Activated CD8-positive, alpha-beta memory T cell treated with anti-CD3 and anti-CD28 coated beads for 48 hours (primary cell): Measurements from ENCODE around the gene MOAP1.
"Not testable (repeated sequence)": the region's sequence is repeated elsewhere in the genome, so short reads cannot be mapped to it uniquely, and the experiment has no call there.

Experiments
- DNase-seq, 3 experiments: peaks; one replicate each; pipeline ENCODE4 v3.0.0-alpha.2; 2020; ENCODE audit warnings: low read depth in 2 of 3, low spot score in 2 of 3

MOAP1 gene

DNA sequence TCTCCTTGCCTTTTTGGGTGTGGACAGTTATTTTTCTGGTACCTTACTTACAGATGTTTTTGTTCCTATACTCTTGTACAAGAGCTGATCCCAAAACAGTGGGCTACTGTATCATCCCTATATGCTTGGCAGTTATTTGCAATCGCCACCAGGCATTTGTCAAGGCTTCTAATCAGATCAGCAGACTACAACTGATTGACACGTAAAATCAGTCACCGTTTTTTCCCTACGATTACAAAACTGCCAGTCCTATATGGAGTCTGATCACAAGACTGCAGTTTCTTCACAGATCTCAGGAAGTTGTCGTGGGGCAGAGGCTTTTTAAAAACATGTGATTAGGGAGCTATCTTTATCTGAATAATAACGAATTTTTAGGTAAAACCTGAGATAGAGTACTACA is 1.8 kb upstream of the MOAP1 start:
- no peak for DNase-seq

DNA sequence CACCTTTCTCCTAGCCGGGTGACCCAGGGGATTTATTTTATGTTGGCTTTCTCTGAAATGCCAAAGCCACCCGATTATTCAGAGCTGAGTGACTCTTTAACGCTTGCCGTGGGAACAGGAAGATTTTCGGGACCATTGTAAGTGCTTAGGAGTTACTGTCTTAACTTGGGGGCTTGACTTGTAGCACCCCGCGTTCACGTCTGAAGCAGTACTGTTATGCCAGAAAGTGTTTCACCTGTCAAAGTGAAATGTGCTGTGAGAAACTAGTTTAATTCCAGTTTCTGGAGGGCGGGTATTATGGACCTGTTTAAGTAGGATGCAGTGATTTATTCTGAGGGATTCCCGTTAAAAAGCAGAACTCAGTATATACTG is 638 bp upstream of the MOAP1 start:
- no peak for DNase-seq

DNA sequence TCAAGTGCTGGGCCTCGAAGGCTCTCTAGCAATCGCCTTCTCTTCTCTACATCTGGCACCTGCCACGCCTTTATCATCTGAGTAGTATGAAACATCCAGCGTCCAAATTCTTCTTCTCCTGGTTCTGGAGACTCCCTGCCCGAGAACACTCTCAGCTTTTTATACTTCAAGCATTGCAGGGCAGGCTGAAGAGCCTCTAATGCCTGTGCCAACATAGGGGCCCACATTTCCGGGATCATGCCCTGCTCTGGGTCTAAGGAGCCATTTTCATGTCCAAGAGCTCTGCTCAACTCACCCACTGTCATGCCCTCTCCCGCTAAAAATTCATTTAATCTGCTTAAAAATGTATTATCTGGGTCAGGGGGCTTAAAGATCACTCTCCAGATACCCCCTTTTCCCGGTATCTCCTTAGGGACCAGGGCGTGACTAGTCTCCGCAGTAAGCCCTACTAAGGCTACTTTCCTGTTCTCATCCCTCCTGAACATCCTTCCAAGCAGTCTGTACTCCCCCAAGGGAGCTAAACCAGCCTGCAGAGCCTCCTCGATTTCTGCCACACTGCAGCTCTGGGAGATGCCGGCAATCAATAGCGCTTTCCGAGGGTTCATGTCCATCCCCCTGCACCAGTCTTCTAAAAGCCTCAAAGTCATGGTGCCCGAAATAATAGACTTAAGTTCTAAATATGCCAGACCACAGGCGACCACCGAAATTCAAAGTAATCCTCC is 940 bp downstream of the MOAP1 start:
- DNase-seq: no peak

DNA sequence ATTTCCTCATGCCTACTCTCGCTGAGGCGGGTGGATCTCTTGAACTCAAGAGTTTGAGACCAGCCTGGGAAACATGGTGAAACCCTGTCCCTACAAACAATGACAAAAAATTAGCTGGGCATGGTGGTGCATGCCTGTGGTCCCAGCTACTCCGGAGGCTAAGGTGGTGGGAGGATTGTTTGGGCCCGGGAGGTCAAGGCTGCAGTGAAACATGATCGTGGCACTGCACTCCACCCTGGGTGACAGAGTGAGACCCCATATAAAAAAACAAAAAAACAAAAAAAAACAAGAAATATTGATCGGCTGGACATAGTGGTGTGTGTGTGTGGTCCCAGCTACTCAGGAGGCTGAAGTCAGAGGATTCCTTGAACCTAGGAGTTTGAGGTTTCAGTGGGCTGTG is 9.2 kb downstream of the MOAP1 start:
- DNase-seq: no peak

DNA sequence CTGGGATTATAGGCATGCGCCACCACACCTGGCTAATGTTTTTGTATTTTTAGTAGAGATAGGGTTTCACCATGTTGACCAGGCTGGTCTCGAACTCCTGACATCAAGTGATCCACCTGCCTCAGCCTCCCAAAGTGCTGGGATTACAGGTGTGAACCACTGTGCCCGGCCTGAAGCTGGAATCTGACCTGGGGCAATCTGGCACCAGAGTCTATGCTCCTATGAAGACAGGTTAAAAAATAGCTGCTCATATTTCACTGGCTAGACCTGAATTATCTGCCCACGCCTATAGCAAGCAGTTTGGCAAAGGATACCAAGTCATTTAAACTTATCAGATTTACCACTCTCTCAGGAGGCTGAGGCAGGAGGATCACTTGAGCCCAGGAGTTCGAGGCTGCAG is 10.0 kb downstream of the MOAP1 start:
- not testable (repeated sequence) for DNase-seq

DNA sequence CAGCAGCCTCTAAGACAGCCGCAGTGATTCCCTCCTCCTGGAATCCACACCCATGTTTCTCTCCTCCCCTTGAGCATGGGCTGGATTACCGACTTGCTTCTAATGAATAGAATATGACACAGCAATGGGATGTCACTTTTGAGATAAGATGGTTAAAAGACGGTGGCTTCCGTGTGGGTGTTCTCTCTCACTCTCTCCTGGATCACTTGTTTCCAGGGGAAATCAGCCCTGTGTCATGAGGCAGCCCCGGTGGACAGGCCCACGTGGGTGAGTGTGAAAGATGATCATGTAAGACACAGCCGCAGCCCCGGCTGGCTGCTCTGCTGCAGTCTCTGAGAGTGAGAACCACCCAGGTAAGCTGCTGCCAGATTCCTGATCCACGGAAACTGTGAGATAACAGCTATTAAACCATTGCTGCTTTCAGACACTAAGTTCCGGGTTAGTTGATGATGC is 10.7 kb downstream of the MOAP1 start:
- DNase-seq: no peak

DNA sequence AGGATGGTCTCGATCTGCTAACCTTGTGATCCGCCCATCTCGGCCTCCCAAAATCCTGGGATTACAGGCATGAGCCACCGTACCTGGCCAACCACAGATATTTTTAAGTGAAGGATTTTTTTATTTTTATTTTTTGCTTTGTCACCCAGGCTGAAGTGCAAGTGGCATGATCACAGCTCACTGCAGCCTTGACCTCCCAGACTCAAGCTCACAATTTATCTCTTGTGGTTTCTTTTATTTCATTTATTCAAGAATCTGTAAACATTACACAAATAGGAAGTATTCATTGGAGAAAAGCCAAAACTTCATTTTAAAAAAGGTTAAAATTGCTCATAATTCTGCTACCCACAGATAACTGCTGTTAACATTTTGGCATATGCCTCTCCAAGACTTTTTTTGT is 13.3 kb downstream of the MOAP1 start:
- DNase-seq: no peak

DNA sequence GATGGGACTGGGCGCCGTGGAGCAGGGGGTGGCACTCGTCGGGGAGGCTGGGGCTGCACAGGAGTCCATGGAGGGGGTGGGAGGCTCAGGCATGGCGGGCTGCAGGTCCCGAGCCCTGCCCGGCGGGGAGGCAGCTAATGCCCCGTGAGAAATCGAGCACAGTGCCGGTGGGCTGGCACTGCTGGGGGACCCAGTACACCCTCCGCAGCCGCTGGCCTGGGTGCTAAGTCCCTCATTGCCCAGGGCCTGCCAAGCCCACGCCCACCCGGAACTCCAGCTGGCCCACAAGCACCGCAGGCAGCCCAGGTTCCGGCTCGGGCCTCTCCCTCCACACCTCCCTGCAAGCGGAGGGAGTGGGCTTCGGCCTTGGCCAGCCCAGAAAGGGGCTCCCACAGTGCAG is 14.6 kb downstream of the MOAP1 start:
- not testable (repeated sequence) for DNase-seq

DNA sequence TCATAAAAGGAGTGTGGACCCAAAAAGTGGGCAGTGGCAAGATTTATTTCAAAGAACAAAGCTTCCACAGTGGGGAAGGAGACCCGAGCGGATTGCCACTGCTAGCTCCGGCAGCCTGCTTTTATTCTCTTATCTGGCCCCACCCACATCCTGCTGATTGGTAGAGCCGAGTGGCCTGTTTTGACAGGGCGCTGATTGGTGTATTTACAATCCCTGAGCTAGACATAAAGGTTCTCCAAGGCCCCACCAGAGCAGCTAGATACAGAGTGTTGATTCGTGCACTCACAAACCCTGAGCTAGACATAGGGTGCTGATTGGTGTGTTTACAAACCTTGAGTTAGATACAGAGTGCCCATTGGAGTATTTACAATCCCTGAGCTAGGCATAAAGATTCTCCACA is 15.1 kb downstream of the MOAP1 start:
- DNase-seq: not testable (repeated sequence)

DNA sequence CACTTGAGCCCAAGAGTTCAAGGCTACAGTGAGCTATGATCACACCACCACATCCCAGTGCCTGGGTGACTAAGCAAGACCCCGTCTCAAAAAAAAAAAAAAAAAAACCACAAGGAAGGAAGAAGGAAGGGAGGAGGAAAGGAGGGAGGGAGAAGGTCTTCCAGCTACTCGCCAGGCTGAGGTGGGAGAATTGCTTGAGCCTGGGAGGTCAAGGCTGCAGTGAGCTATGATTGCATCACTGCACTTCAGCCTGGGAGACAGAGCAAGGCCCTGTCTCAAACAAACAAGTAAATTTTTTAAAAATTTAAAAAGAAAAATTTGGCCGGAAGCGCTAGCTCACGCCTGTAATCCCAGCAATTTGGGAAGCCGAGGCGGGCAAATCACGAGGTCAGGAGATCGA is 16.1 kb downstream of the MOAP1 start:
- not testable (repeated sequence) for DNase-seq

DNA sequence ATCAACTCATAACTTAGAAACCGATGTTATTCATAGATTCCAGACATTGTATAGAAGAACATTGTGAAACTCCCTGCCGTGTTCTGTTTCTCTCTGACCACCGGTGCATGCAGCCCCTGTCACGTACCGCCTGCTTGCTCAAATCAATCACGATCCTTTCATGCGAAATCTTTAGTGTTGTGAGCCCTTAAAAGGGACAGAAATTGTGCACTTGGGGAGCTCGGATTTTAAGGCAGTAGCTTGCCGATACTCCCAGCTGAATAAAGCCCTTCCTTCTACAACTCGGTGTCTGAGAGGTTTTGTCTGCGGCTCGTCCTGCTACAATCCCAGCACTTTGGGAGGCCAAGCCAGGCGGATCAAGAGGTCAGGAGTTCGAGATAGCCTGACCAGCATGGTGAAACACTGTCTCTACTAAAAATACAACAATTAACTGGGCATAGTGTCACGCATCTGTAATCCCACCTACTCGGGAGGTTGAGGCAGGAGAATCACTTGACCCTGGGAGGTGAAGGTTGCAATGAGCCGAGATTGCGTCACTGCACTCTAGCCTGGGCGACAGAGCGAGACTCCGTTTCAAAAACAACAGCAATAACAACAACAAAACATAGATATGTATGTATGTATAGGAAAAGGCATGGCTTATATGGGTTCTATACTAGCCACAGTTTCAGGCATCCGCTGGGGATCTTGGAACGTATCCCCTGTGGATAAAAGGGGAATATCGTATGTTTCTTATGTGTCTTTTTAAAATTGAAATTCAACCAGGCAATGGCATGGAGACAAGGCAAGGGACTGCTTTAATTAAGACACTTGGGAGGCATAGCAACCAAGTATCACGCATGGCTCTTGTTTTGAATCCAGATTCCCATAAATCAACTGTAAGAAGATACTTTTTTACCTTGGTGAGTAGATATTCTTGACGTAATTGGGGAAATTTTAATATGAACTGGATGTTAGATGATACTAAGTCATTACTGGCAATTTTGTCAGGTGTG is 19.1 kb downstream of the MOAP1 start:
- not testable (repeated sequence) for DNase-seq

DNA sequence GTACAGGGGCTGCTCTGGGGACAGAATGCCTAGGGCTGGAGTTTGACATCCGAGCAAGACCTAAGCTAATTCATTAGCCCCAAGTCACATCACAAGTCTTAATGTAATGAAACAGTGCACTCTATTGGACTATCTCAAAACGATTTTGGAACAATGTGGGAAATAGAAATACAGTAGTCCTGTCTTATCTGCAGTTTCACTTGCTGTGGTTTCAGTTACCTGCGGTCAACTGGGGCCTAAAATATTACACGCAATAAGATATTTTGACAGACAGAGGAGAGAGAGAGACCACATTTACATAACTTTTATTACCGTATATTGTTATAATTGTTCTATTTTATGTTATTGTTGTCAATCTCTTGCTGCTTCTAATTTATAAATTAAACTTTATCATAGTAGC is 21.1 kb downstream of the MOAP1 start:
- no peak for DNase-seq

DNA sequence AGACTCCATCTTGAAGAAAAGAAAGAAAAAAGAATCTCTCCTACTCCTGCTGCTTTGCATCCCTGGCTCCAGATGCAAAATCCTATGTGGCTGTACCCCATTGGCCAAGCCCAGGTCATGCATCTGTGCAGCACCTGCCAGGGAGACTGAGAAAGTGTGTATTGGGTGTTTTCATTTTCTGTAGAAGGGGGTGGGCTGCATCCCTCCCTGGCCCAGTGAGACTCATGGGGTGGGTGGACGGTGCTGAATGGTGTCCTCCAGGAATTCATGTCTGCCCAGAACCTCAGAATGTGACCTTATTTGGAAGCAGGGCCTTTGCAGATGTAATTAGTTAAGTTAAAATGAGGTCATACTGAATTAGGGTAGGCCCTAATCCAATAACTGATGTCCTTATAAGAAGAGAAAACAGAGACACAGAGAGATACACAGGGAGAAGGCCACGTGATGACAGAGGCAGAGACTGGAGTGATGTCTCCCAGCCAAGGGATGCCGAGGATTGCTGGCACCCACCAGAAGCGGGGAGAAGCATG is 23.2 kb downstream of the MOAP1 start:
- DNase-seq: no peak

DNA sequence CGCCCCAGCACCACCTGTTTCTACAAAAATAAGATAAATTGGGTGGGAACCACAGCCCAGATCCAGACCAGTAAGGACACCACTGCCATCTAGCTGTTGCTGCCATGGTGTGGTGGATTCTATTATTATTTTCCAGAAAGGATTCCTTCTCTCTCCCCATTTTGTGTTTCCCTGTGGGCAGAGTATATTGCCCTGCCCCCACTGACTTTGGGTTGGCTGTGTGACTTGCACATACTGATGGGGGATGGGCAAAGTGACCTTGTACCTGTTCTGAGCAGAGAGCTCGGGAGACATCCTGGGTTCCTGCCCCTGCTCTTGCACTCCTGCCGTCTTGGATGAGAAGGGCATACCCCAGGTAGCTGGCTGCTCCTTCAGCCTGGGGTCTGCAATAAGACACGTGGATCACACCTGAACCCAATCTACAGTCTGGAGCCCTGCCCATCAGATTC is 24.3 kb downstream of the MOAP1 start:
- no peak for DNase-seq

DNA sequence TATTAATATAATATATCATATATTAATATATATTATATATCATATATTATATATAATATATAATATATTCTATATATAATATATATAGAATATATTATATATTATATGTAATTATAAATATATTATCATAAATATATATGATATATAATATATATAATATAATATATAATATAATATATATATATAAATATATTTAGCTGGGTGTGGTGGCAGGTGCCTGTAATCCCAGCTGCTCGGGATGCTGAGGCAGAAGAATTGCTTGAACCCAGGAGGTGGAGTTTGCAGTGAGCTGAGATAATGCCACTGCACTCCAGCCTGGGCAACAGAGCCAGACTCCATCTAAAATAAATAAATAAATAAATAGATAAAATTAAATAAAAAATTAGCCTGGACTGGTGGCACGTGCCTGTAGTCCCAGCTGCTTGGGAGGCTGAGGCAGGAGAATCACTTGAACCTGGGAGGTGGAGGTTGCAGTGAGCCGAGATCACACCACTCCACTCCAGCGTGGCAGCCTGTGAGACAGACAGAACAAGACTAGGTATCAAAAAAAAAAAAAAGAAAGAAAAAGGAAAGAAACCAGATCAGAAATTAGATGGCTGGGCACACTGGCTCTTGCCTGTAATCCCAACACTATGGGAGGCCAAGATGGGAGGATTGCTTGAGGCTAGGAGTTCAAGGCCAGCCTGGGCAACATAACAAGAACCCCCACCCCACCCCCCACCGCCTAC is 24.9 kb downstream of the MOAP1 start:
- not testable (repeated sequence) for DNase-seq

DNA sequence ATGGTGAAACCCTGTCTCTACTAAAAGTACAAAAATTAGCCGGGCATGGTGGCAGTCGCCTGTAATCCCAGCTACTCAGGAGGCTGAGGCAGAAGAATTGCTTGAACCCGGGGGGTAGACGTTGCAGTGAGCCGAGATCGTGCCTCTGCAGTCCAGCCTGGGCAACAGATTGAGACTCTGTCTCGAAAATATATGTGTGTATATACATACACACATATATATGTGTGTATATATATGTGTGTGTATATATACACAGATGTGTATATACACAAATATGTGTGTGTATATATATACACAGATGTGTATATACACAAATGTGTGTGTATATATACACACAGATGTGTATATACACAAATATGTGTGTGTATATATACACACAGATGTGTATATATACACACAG is 26.3 kb downstream of the MOAP1 start:
- not testable (repeated sequence) for DNase-seq

DNA sequence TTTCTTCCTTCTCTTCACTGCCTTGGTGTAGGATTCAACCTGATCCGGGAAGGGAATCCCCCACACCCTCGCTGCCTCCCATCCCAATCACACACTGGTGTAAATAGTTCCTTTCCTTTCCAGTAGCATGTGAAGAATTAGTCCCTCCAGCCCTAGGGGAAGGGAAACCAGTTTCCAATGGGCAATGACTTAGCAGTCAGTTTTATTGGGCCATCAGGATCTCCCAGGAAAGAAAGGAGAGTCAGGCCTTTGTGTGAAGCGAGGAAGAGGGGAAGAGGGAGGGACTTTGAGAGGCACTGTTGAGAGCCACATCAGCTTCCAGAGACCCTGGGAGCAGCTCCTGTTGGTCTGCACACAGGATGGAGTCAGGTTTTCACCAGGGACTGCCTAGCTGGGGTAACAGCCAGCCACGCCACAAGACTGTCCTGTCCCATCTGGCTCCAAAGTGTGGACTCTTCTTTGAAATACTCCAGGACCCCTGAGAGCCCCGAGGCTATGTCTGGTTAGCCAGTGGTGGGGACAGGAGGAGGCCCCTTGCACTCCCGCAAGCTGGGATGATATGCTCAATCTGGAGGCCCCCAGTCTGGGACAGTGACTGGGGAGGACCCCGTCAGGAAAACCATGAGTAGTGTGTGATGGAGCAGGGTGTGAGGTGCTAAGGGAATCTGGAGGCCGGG is 27.9 kb downstream of the MOAP1 start:
- DNase-seq: no peak

DNA sequence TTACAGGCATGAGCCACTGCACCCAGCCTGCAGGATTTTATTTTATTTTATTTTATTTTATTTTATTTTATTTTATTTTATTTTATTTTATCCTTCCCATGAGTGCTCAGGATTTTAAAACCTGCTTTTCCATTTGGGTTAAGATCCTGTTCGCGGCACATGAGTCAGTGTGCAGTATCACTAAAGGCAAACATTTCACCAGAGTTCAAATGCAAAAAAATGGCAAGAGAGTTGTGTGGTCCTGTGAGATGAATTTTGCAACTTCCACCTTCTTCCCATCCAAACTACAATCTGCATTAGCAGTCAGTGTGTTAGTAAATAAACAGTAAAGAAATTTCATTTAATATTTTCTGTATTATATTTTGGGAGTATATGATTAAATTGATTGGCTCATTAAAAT is 29.0 kb downstream of the MOAP1 start:
- DNase-seq: no peak

DNA sequence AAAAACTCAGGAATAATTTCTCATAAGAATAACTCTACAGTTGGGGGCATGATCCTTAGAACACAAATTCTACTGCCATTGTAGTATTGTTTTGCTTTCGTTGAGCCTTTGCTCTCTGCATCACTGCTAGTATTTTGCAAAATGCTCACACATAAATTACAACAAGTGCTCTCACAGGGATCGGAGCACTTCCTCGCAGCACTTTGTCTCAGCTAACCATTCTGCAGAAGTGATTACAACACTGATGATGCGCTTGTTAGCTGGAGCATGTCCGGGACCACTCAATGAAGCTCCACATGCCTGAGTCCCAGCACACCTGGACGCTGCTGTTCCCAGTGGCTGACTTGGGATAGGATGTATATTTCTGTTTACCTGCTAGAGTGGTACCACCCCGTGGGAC is 31.6 kb downstream of the MOAP1 start:
- DNase-seq: no peak
